Measurements from ENCODE around the gene SLC8A3.

DNA sequence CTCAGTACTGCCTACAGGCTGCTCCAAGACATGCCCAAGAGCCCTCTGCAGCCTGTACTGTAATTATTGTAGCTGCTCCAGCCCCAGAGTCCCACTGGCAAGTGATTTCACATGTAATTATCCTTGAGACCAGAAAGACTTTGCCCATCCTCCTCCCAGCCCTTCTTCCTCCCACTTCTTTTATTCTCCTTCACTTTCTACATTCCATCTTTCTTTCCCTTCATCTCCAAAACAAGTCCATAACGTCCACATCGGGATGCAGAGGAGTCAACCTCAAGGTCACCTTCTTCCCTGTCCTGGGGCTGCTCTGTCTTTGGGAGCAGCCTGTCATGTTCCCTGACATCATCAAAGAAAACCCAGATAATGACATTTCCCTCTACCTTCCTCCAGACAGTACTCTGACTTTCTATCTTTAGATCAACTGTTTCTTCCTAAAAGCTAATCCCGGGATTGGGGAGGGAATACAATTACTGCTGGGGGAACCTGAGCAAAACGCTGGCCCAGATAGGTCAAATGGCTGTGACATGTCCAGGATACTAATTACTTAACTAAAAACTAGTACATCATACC lies 39.1 kb downstream of the SLC8A3 start:
- TF ChIP-seq, protein P1, sequence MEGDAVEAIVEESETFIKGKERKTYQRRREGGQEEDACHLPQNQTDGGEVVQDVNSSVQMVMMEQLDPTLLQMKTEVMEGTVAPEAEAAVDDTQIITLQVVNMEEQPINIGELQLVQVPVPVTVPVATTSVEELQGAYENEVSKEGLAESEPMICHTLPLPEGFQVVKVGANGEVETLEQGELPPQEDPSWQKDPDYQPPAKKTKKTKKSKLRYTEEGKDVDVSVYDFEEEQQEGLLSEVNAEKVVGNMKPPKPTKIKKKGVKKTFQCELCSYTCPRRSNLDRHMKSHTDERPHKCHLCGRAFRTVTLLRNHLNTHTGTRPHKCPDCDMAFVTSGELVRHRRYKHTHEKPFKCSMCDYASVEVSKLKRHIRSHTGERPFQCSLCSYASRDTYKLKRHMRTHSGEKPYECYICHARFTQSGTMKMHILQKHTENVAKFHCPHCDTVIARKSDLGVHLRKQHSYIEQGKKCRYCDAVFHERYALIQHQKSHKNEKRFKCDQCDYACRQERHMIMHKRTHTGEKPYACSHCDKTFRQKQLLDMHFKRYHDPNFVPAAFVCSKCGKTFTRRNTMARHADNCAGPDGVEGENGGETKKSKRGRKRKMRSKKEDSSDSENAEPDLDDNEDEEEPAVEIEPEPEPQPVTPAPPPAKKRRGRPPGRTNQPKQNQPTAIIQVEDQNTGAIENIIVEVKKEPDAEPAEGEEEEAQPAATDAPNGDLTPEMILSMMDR (IDR thresholded peaks at IDR 0.05), result no peak
- TF ChIP-seq EZH2phosphoT487 (IDR thresholded peaks at IDR 0.05), result no peak
- TF ChIP-seq EZH2 (IDR thresholded peaks at IDR 0.05), result no peak

Data from neural progenitor cell (in vitro differentiated cells).